ENCODE results near the gene TNFRSF19. TPM values are rescaled to one million over a fixed set of nuclear protein-coding genes. Genes with fewer than 3 reads are reported as not detected.
A peak's percentile ranks its signal among the peaks of the same experiment; 100 is the strongest.

Gene TNFRSF19
- total and polyA plus RNA-seq, 2 of the 4 experiments (the other 2 are of a cell fraction): 18.6 to 26.3 TPM

DNA sequence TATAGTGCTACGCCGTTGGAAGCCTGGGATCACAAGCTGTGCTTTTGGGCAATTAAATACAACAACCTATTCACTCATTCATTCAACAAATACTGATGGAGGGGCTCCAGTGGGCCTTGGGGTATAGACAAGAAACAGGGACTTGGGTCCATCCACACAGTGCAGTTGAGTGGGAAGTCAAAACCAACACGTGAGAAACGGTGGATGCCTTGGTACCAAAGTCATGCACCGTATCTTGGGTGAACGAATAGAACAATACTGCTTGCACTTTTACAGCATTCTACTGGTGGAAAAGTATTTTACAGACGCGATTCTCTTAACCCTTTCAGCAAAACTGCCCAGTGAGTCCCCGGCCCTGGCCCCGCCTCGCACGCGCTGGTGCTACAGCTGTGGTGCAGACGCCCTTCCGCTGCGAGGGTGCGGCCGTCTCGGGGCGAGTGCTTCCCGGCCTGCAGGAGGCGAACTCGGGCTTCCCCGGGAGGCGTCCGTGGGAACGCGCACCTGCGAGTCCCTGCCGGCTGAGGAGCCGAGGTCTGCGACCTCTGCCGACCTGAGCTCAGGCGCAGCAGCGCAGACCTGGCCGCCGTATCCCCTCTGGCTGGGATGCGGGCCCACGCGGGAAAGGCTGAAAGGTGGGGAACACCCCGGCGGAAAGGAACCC lies 8.3 kb downstream of the TNFRSF19 start:
- Histone ChIP-seq H3K9me3 (ENCODE audit: control insufficient read depth, insufficient read depth, low read length) (no peaks in the 10 kb centered on the region), H2BK5ac (ENCODE audit: low read depth, low read length, poor library complexity, severe bottlenecking) (peak overlapping the region; percentile 56), H3K4me1 (ENCODE audit: control insufficient read depth, insufficient read depth, low read length) (peaks cover 4% of the 10 kb centered on the region), H3K9me1 (ENCODE audit: insufficient read depth, low read length) (peaks cover 4% of the 10 kb centered on the region; the same call in 1 of the 2 replicates), H4K8ac (ENCODE audit: low read depth in 2 of 2, low read length in 2 of 2) (peak overlapping the region; percentile 74 to 87), H3K14ac (replicated peaks; ENCODE audit: low read depth, low read length) (peak overlapping the region; percentile 97), H2AK5ac (ENCODE audit: low read depth, low read length) (peak overlapping the region; percentile 70), H3K4me2 (ENCODE audit: low read depth, low read length) (peak overlapping the region; percentile 96), H3K56ac (ENCODE audit: extremely low read depth, insufficient read depth, low read length) (peak overlapping the region; percentile 90), H3K23ac (ENCODE audit: low read depth, low read length) (peak overlapping the region; percentile 86), H4K20me1 (ENCODE audit: insufficient read depth, low read length) (no peaks in the 10 kb centered on the region), H3K79me1 (ENCODE audit: low read depth in 1 of 2, low read length in 2 of 2) (peaks cover 7 to 25% of the 10 kb centered on the region in 2 experiments; a peak in 3 of 4 replicates), H2BK15ac (ENCODE audit: low read depth, low read length) (peak overlapping the region; percentile 59; the same call in 2 of the 3 replicates), H4K5ac (ENCODE audit: low read depth, low read length) (peak overlapping the region; percentile 83), H3K9ac (ENCODE audit: low read depth, low read length) (peak overlapping the region; percentile 83), H3K4me3 (ENCODE audit: insufficient read depth, low read depth, low read length) (peak overlapping the region; percentile 91), H2BK20ac (ENCODE audit: low read depth, low read length) (peak overlapping the region; percentile 47; the same call in 1 of the 2 replicates), H2AK9ac (replicated peaks; ENCODE audit: low read depth, low read length, poor library complexity) (peak overlapping the region; percentile 86), H3K4ac (ENCODE audit: low read depth, low read length) (peak overlapping the region; percentile 91), H4K91ac (ENCODE audit: insufficient read depth, low read depth, low read length) (peak overlapping the region; percentile 90), H3K27ac (ENCODE audit: insufficient read depth, low read length) (peak overlapping the region; percentile 78), H3K36me3 (ENCODE audit: control insufficient read depth, insufficient read depth, low read length) (peaks cover 9% of the 10 kb centered on the region), H3K27me3 (ENCODE audit: control insufficient read depth, insufficient read depth, low read length) (no peaks in the 10 kb centered on the region), H2AFZ (replicated peaks; ENCODE audit: low read length, poor library complexity) (peak overlapping the region; percentile 96), H3K18ac (ENCODE audit: low read depth, low read length) (peak overlapping the region; percentile 66), H2BK120ac (ENCODE audit: low read depth, low read length) (peak overlapping the region; percentile 79)
- ATAC-seq (ENCODE audit: low read depth): peak; percentile 64
- POLR2A ChIA-PET (ENCODE audit: unreplicated experiment): no interaction called here
- DNase-seq: peak; percentile 69
- dilution Hi-C loops (cut with HindIII; ENCODE audit: low sequenced_read_pairs, unreplicated experiment): no loop called here
- in situ Hi-C loops (cut with MboI; ENCODE audit: low sequenced_read_pairs): loop anchor here (5.0 kb wide), 1 partner anchor 111 kb away; no protein-coding TSS in a partner anchor
- WGBS, 2 experiments (ENCODE audit: extremely low coverage in 2 of 2, insufficient read length in 1 of 2): 3% methylated on average over 13 of the region's 42 CpGs; no CpG with 5 or more reads in 1 of the 2 experiments
- TF ChIP-seq SMC3 (IDR thresholded peaks at IDR 0.05; ENCODE audit: low read depth, low read length) (peak; percentile 62), RAD21 (IDR thresholded peaks at IDR 0.05; ENCODE audit: low read length) (peak; percentile 75), RFX5 (IDR thresholded peaks at IDR 0.05; ENCODE audit: low read depth, low read length) (no peak), MXI1 (IDR thresholded peaks at IDR 0.05; ENCODE audit: borderline replicate concordance, low read depth, low read length) (peak; percentile 44; the same call in 1 of the 2 replicates)
- TF ChIP-seq, protein P1, sequence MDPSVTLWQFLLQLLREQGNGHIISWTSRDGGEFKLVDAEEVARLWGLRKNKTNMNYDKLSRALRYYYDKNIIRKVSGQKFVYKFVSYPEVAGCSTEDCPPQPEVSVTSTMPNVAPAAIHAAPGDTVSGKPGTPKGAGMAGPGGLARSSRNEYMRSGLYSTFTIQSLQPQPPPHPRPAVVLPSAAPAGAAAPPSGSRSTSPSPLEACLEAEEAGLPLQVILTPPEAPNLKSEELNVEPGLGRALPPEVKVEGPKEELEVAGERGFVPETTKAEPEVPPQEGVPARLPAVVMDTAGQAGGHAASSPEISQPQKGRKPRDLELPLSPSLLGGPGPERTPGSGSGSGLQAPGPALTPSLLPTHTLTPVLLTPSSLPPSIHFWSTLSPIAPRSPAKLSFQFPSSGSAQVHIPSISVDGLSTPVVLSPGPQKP (IDR thresholded peaks at IDR 0.05; ENCODE audit: borderline replicate concordance, low read depth, low read length): no peak
- TF ChIP-seq, protein P2, sequence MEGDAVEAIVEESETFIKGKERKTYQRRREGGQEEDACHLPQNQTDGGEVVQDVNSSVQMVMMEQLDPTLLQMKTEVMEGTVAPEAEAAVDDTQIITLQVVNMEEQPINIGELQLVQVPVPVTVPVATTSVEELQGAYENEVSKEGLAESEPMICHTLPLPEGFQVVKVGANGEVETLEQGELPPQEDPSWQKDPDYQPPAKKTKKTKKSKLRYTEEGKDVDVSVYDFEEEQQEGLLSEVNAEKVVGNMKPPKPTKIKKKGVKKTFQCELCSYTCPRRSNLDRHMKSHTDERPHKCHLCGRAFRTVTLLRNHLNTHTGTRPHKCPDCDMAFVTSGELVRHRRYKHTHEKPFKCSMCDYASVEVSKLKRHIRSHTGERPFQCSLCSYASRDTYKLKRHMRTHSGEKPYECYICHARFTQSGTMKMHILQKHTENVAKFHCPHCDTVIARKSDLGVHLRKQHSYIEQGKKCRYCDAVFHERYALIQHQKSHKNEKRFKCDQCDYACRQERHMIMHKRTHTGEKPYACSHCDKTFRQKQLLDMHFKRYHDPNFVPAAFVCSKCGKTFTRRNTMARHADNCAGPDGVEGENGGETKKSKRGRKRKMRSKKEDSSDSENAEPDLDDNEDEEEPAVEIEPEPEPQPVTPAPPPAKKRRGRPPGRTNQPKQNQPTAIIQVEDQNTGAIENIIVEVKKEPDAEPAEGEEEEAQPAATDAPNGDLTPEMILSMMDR (conservative IDR thresholded peaks at IDR 0.05; ENCODE audit: low read depth, low read length): peak; percentile 64
- intact Hi-C loops (cut with micrococcal nuclease): loop anchor here (1.0 to 10.0 kb wide), 5 partner anchors 94 to 293 kb away; no protein-coding TSS in a partner anchor
- CTCF ChIA-PET: interaction anchor here (0.9 to 1.4 kb wide), 4 partner anchors 8 to 290 kb away, joined by 3 to 4 read pairs (median 3); partner anchors contain the start of gene TNFRSF19
- BruUV-seq (replicated peaks): no TSS peak

Measured in IMR-90 (cell line).